GM12891 (cell line): ENCODE results near the gene XIST.

Experiments
- DNase-seq: peaks from one replicate; pipeline ENCODE4 v3.0.0; 2011; ENCODE audit warnings: low spot score; ENCODE audit not compliant: insufficient read length
- FAIRE-seq: peaks from 2 replicates; lab custom pipeline; 2011; peaks lifted over from hg19 to GRCh38; lab: Jason Lieb, UNC
- PAX5 ChIP-seq: IDR thresholded peaks from 2 replicates; pipeline ENCODE4 v1.6.1; 2011; ENCODE audit warnings: low read length, moderate library complexity, mild to moderate bottlenecking; ENCODE audit not compliant: insufficient read depth, severe bottlenecking
- POLR2A ChIP-seq: IDR thresholded peaks from 2 replicates; pipeline ENCODE4 v1.6.1; 2011; ENCODE audit warnings: low read depth, low read length, control low read depth
- POLR2AphosphoS5 ChIP-seq: IDR thresholded peaks from 2 replicates; pipeline ENCODE4 v1.6.1; 2011; ENCODE audit warnings: low read depth, low read length, control low read depth
- POU2F2 ChIP-seq: IDR thresholded peaks from 2 replicates; pipeline ENCODE4 v1.6.1; 2011; ENCODE audit warnings: low read depth, mild to moderate bottlenecking, control low read depth, low read length, moderate library complexity
- SPI1 ChIP-seq: IDR thresholded peaks from 2 replicates; pipeline ENCODE4 v1.6.1; 2011; ENCODE audit warnings: low read depth, low read length, control low read depth
- TAF1 ChIP-seq: IDR thresholded peaks from 2 replicates; pipeline ENCODE4 v1.6.1; 2011; ENCODE audit warnings: low read depth, low read length, control low read depth

Gene XIST

DNA sequence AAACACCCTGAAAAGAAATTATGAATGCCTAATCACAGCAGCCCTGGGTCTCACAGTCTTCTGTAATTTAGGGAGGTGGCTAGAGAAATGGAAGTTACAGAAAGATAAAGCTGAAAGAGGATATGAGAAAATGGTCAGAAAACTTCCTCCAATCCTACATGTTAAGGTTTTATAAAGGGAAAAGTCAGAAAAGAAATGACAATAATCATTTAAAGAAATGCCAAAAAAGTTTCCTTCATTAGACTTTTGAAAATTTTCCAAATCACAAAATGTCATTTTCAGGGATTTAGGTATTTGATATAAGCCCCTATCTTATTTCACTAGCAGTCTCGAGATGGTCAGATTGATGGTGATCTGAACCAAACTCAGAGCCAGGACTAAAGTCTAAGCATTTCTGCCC, 13.4 kb downstream of the XIST start:
- FAIRE-seq (no peak), DNase-seq (no peak)
- TF ChIP-seq TAF1: no peak
- TF ChIP-seq POLR2A: no peak
- TF ChIP-seq POU2F2: no peak
- no peak for TF ChIP-seq PAX5

DNA sequence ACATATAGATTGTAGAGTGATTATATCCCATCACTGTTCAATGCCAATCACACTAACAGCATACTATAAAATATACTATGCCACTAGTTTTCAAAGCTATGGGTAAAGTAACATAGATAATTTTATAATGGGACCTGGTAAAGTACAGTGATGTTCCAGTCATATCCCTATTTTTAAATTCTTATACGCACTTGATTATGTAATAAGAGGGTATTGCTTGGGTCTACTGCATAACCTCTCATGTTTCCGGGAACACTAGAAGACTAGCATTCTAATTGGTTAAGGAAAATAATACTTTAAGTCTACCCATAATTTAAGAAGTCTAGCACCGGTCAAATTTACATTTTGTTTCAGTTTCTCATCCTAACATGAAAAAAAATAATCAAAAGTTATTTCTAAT, 14.4 kb downstream of the XIST start:
- FAIRE-seq (no peak), DNase-seq (no peak)
- TF ChIP-seq POLR2AphosphoS5 (no peak), PAX5 (no peak), TAF1 (no peak), POLR2A (no peak)

DNA sequence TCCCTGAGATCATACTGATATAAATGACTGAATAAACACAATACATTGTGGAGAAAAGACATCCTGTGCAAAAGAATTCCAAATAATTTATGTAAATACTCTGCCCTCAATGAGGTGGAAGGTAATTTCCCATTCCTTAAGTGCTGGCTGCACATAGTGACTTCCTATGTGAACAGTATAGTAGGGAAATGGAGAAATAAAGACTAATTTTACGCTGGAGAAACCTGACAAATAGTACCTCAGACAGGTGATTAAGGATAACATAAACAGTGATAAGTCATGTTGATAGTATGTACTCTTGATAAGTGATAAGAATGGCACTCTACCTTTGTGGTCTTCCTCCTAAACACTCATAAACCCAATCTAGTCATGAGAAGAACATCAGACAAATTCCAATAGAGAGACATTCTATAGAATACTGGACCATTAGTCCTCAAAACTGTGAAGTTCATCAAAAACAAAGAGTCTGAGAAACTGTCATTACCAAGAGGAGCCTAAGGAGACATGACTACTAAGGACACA, 15.5 kb downstream of the XIST start:
- DNase-seq (no peak), FAIRE-seq (no peak)
- TF ChIP-seq SPI1: no peak
- no peak for TF ChIP-seq TAF1
- no peak for TF ChIP-seq PAX5
- no peak for TF ChIP-seq POLR2AphosphoS5
- TF ChIP-seq POLR2A: no peak
- no peak for TF ChIP-seq POU2F2

DNA sequence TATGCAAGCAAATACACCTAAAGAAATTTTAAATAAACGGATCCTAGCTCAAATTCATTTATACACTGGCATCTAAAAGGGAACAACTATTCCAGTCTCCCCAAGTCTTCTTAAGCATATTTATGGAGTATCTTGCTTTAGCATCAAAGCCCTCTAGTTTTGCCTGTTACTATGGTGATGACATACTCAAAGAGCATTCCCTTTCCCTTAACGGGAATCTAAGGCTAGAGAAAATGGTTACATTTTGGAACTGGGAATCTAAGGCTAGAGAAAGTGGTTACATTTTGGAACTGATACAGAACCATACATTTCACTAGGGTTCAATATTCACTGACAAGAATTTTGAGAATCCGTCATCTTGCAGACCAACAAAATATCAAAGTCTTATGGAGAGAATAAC, 18.3 kb downstream of the XIST start:
- no peak for DNase-seq
- no peak for FAIRE-seq
- no peak for TF ChIP-seq POU2F2
- no peak for TF ChIP-seq TAF1
- no peak for TF ChIP-seq SPI1
- no peak for TF ChIP-seq PAX5
- no peak for TF ChIP-seq POLR2AphosphoS5
- TF ChIP-seq POLR2A: no peak

DNA sequence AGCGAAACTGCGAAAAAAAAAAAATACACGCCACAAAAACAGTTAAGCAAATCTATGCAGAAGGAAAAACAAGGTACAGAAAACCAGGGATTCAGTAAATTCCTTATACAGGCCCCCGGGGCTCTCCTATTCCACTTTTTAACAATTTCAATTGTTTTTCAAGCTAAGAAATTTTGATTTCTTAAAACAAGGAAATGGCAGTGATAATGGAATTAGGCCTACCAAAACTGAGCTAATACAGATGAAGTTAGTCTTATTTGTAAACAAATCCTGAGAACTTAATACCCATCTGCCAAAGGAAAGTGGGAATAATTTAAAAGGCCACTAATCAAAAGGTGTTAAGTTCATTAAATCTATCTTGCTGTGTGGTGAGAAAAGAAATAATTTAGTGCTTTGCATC, 20.2 kb downstream of the XIST start:
- FAIRE-seq (no peak), DNase-seq (no peak)
- TF ChIP-seq TAF1: no peak
- TF ChIP-seq SPI1: no peak
- no peak for TF ChIP-seq POU2F2
- TF ChIP-seq POLR2A: no peak
- TF ChIP-seq POLR2AphosphoS5: no peak
- no peak for TF ChIP-seq PAX5

DNA sequence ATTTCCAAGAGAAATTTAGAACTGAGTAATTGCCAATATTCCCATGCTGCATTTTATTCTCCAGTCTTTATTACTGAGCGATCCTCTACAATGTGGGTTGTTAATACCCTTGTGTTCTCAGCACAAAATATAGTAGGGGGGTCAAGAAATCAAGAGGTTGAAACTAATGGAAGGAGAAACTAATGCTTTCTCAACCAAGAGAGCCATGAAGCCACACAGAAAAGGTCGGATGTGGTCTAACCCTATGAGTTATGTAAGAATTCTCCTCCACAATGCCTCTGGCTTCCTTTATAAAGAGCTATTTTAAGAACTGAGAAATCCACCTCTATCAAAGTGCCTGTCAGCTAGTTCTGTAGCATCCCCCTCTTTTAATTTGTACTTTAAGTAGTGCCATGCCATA, 21.0 kb downstream of the XIST start:
- FAIRE-seq: no peak
- TF ChIP-seq POLR2A: no peak
- no peak for DNase-seq

DNA sequence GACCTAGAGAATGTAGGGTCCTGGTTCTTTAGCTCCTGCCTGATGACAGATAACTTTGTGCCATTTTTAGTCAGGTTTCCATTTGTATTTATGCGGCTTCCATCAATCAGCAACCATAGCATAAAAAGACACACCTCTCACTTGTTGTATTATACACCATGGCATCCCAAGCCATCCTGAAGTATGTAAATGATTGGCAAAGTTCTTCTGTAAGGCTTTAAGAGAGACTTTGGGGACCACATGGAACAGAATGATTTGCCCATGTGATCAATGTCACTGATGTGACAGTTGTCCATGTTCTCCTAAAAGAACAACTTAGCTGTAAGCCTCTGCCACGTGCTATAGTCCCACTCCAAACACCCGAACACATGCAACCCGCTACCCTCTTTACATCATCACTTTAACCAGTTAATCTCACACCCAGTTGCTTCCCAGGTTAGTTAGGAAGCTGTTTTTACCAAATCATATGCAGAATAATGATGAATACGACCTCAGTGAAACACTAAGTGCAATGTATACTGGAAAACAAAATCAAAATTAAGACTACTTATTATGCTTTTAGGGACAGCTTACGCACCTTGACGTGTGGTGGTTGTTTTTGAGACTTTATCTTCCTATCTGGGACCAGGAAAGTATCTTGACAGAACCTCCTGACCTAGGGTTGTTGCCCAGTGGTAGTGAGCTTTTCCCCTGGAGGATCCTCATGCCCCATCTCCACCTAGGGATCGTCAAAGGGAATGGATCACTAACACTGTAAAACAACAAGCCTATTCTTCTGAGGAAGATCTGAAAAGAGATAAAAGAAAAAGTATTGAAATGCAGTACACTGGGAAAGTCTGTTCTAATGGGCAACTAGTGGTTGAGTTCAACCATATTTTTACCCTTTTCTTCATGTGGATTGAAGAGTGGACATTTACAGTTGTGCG, 21.8 kb downstream of the XIST start:
- no peak for DNase-seq
- FAIRE-seq: no peak
- TF ChIP-seq POU2F2: no peak
- no peak for TF ChIP-seq POLR2A
- no peak for TF ChIP-seq TAF1
- TF ChIP-seq POLR2AphosphoS5: no peak
- TF ChIP-seq PAX5: no peak
- TF ChIP-seq SPI1: no peak

DNA sequence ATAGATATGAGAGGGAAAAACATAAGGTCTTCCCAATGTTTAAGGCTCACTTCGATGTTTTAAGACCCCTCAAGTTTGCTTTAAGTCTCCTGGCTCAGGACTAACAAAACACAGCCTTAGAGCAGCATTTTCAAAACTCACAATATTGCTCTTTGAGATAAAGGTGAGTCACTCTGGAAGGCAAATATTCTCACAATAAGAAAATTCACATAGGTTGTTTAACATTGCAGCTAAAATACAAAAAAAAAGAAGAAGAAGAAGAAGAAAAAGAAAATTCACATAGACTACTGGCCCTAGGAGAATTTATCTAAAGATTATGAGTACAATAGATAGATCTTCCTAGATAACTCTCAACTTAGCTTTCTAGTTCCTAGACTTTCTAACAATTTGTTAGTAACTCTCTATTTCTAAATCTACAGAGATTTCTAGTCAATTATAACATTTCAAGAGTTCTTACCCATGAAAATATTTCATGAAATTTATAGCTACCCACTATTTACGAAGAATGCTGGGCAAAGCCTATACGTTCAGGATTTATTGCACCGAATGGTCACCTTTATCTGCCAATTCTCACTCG, 22.5 kb downstream of the XIST start:
- TF ChIP-seq POU2F2 (no peak), SPI1 (no peak), PAX5 (no peak), TAF1 (no peak), POLR2AphosphoS5 (no peak), POLR2A (no peak)
- FAIRE-seq: no peak

DNA sequence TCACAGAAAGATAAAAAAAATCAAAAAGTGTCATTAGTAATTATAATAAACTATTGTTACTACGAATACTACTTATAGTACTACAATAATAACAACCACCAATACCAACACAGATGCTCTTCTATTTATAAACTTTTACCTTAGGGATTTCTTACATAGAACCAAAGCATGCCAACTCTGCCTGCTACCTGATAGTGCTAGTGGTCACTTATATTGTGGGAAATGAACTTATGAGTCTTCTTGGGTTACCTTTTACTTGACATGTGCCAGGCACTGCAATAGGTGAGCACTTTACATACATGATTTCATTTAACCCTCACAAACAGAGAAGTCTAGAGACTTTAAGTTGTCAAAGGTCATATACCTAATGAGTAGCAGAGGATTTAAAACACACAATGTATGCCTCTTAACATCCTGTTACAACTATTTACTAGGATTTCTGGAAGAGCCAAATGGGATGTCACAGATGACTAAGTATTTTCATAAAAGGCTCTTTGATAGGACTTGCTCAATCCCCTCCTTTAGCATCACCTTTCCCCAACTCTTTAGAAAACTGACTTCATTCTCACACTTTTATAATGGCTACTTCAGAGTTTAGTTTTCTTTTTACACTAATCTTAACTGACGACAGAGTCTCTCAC, 24.3 kb downstream of the XIST start:
- DNase-seq: no peak
- no peak for TF ChIP-seq POLR2AphosphoS5
- TF ChIP-seq TAF1: no peak
- TF ChIP-seq SPI1: no peak
- TF ChIP-seq POLR2A: no peak
- TF ChIP-seq POU2F2: no peak
- no peak for TF ChIP-seq PAX5
- FAIRE-seq: no peak

More for the DNA sequence above, 22.5 kb downstream of the XIST start:
- DNase-seq: no peak
